Measurements from ENCODE around the gene CNRIP1.

CNRIP1 gene

GRCh38 chr2:68250196-68250595, 69.6 kb downstream of the CNRIP1 start:
- H3K27ac ChIP-seq, result peak overlapping the region; percentile 97
- TF ChIP-seq, protein P1, sequence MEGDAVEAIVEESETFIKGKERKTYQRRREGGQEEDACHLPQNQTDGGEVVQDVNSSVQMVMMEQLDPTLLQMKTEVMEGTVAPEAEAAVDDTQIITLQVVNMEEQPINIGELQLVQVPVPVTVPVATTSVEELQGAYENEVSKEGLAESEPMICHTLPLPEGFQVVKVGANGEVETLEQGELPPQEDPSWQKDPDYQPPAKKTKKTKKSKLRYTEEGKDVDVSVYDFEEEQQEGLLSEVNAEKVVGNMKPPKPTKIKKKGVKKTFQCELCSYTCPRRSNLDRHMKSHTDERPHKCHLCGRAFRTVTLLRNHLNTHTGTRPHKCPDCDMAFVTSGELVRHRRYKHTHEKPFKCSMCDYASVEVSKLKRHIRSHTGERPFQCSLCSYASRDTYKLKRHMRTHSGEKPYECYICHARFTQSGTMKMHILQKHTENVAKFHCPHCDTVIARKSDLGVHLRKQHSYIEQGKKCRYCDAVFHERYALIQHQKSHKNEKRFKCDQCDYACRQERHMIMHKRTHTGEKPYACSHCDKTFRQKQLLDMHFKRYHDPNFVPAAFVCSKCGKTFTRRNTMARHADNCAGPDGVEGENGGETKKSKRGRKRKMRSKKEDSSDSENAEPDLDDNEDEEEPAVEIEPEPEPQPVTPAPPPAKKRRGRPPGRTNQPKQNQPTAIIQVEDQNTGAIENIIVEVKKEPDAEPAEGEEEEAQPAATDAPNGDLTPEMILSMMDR (conservative IDR thresholded peaks at IDR 0.05), result no peak

GRCh38 chr2:68248806-68249205, 70.9 kb downstream of the CNRIP1 start:
- H3K27ac ChIP-seq, result peak overlapping the region; percentile 97
- TF ChIP-seq, protein P1 (conservative IDR thresholded peaks at IDR 0.05), result no peak

GRCh38 chr2:68248361-68248760, 71.4 kb downstream of the CNRIP1 start:
- TF ChIP-seq, protein P1 (conservative IDR thresholded peaks at IDR 0.05), result no peak
- H3K27ac ChIP-seq, result peak overlapping the region; percentile 97

DNA sequence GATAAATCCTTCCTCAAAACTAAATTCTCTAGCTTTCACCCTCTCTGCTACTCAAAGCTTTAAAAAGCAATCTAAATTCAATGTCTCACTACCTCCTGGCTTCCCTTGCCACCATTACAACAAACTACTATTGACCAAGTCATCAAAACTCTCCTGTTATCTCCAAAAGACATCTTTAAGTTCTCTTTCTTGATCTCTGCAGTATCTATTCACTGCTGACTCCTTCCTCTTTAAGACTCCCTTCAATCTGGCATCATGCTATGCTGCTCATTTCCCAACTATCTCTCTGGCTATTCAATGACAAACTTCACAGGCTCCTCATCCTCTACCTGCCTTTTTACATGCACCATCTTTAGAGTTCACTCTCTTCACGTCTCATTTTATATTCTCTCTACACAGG, 73.4 kb downstream of the CNRIP1 start:
- TF ChIP-seq, protein P1 (conservative IDR thresholded peaks at IDR 0.05), result no peak
- H3K27ac ChIP-seq, result no peak overlapping the region

GRCh38 chr2:68245672-68246071, 74.1 kb downstream of the CNRIP1 start:
- TF ChIP-seq, protein P1 (conservative IDR thresholded peaks at IDR 0.05), result no peak
- H3K27ac ChIP-seq, result no peak overlapping the region

DNA sequence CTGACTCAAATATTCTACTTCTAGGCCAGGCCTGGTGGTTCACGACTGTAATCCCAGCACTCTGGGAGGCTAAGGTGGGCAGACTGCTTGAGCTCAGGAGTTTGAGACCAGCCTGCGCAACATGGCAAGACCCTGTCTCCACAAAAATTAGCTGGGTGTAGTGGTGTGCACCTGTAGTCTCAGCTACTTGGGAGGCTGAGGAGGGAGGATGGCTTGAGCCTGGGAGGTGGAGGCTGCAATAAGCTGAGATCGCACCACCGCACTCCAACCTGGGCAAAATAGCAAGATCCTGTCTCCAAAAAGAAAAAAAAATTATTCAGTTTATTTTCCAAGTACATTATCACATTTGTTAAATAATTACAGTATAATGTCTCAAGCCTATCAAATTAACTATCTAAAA, 74.7 kb downstream of the CNRIP1 start:
- TF ChIP-seq, protein P1 (conservative IDR thresholded peaks at IDR 0.05), result no peak
- no peak overlapping the region for H3K27ac ChIP-seq

GRCh38 chr2:68244456-68244855, 75.3 kb downstream of the CNRIP1 start:
- TF ChIP-seq, protein P1 (conservative IDR thresholded peaks at IDR 0.05), result no peak; the same call in 1 of the 2 replicates
- no peak overlapping the region for H3K27ac ChIP-seq
